CD8-positive, alpha-beta memory T cell (primary cell): ENCODE measurements around the gene PORCN. TPM values are rescaled to one million over a fixed set of nuclear protein-coding genes. Genes with fewer than 3 reads are reported as not detected.
"Not testable (repeated sequence)": the region's sequence is repeated elsewhere in the genome, so short reads cannot be mapped to it uniquely, and the experiment has no call there.

Source experiments
- CTCF ChIA-PET: fragments of 350-600 bp; sonication (Branson Sonifier 250); formaldehyde crosslinking; loops from one replicate; lab custom pipeline; 2021; ENCODE audit warnings: antibody characterized with exemption; lab: Charles Lee
- POLR2A ChIA-PET: fragments of 350-600 bp; sonication (Branson Sonifier 250); formaldehyde crosslinking; loops from one replicate; lab custom pipeline; 2021; ENCODE audit warnings: antibody characterized with exemption; lab: Charles Lee
- DNase-seq, 5 donors: peaks; one replicate each; pipeline versions ENCODE4 v3.0.0 to v3.0.0-alpha.2; 2020 to 2022; ENCODE audit warnings: mixed read lengths in 1 of 5
- H3K27ac ChIP-seq: one replicate; pipeline ENCODE4 v1.7.0; 2013; ENCODE audit warnings: low read depth, mild to moderate bottlenecking, low read length, moderate library complexity
- H3K27me3 ChIP-seq: 2 replicates; pipeline ENCODE4 v1.7.0; 2013; ENCODE audit warnings: low read length, mild to moderate bottlenecking; ENCODE audit not compliant: insufficient read depth, poor library complexity, severe bottlenecking
- H3K36me3 ChIP-seq: 2 replicates; pipeline ENCODE4 v1.7.0; 2013; ENCODE audit warnings: mild to moderate bottlenecking, low read length, moderate library complexity; ENCODE audit not compliant: insufficient read depth
- H3K4me1 ChIP-seq: 2 replicates; pipeline ENCODE4 v1.7.0; 2013; ENCODE audit warnings: mild to moderate bottlenecking, low read length, moderate library complexity; ENCODE audit not compliant: insufficient read depth
- H3K4me3 ChIP-seq: 2 replicates; pipeline ENCODE4 v1.7.0; 2013; ENCODE audit warnings: mild to moderate bottlenecking, low read length
- H3K9me3 ChIP-seq: 2 replicates; pipeline ENCODE4 v1.7.0; 2013; ENCODE audit warnings: mild to moderate bottlenecking, low read length
- H3K27ac Mint-ChIP-seq, 8 donors: one replicate each; pipeline ENCODE4 v1.8.0; 2020 to 2021; ENCODE audit warnings: mixed read lengths in 8 of 8, mild to moderate bottlenecking in 6 of 8, inconsistent platforms in 3 of 8, moderate library complexity in 3 of 8
- H3K27me3 Mint-ChIP-seq, 2 donors: one replicate each; pipeline ENCODE4 v1.8.0; 2020 to 2021; ENCODE audit warnings: mixed read lengths in 2 of 2, mild to moderate bottlenecking in 1 of 2, moderate library complexity in 1 of 2
- H3K36me3 Mint-ChIP-seq, 3 donors: one replicate each; pipeline ENCODE4 v1.8.0; 2020 to 2021; ENCODE audit warnings: mixed read lengths in 3 of 3, inconsistent platforms in 1 of 3, mild to moderate bottlenecking in 1 of 3
- H3K4me1 Mint-ChIP-seq, 3 donors: one replicate each; pipeline ENCODE4 v1.8.0; 2020 to 2021; ENCODE audit warnings: mixed read lengths in 3 of 3, inconsistent platforms in 1 of 3, mild to moderate bottlenecking in 1 of 3
- H3K4me3 Mint-ChIP-seq, 7 donors: one replicate each; pipeline ENCODE4 v1.8.0; 2020 to 2021; ENCODE audit warnings: mixed read lengths in 7 of 7, mild to moderate bottlenecking in 6 of 7, moderate library complexity in 4 of 7, inconsistent platforms in 2 of 7
- H3K9me3 Mint-ChIP-seq, 5 donors: one replicate each; pipeline ENCODE4 v1.8.0; 2020 to 2022; ENCODE audit warnings: mixed read lengths in 5 of 5, mild to moderate bottlenecking in 3 of 5, moderate library complexity in 2 of 5, inconsistent platforms in 1 of 5
- polyA plus RNA-seq: library from polyadenylated mRNA; unstranded; fragments of 300-500 nt; fragmentation: Illumina TruSeq; gene quantifications from one replicate; pipeline ENCODE4 v1.2.3, GENCODE V29; 2021
- total RNA-seq, 2 experiments: library from RNA; stranded (reverse); gene quantifications; one replicate each; pipeline ENCODE4 v1.2.3, GENCODE V29; 2021

The PORCN gene
- total and polyA plus RNA-seq, 3 experiments from 2014 or later: 12.8 to 17.8 (median 13.5) TPM

- H3K27ac ChIP-seq: peak within 1 kb of the TSS; percentile 83
- no peaks in the 10 kb centered on the region for H3K27me3 ChIP-seq
- Mint-ChIP-seq H3K9me3 (no peaks in the 10 kb centered on the region), H3K27ac (peak within 1 kb of the TSS; percentile 87 to 96 (median 96)), H3K4me3 (peak within 1 kb of the TSS; percentile 84 to 97 (median 90)), H3K36me3 (peaks cover 0 to 28% (median 3%) of the 10 kb centered on the region in 3 donors), H3K27me3 (peaks cover 0 to 2% of the 10 kb centered on the region in 2 donors), H3K4me1 (peaks cover 22 to 47% (median 25%) of the 10 kb centered on the region in 3 donors)
- peaks cover 17% of the 10 kb centered on the region for H3K4me1 ChIP-seq
- DNase-seq: peak; percentile 88 to 96 (median 94)
- H3K4me3 ChIP-seq: peak within 1 kb of the TSS; percentile 85
- no peaks in the 10 kb centered on the region for H3K9me3 ChIP-seq
- ChIA-PET CTCF (interaction anchor here (0.7 kb wide), 1 partner anchor 18 kb away, joined by 3 read pairs; the partner anchor contains the start of gene TBC1D25), POLR2A (interaction anchor here (0.6 to 2.0 kb wide), 5 partner anchors 13 to 329 kb away, joined by 4 to 20 read pairs (median 4); partner anchors contain the start of genes PORCN, RBM3 and TBC1D25)
- peaks cover 6% of the 10 kb centered on the region for H3K36me3 ChIP-seq
Measured at GRCh38 chrX:48521353-48522243, 12.8 kb downstream of the PORCN start, which contains the start of gene EBP. Gene EBP, plus strand, starts transcription at chrX:48521808. Its CDS starts 1,964 bp downstream, at chrX:48523772.

- Histone ChIP-seq H3K36me3 (peaks cover 6% of the 10 kb centered on the region), H3K4me1 (peaks cover 17% of the 10 kb centered on the region), H3K9me3 (no peaks in the 10 kb centered on the region), H3K4me3 (peak overlapping the region; percentile 85), H3K27me3 (no peaks in the 10 kb centered on the region), H3K27ac (peak overlapping the region; percentile 83)
- Mint-ChIP-seq H3K27me3 (peaks cover 0 to 2% of the 10 kb centered on the region in 2 donors), H3K27ac (peak overlapping the region; percentile 87 to 96 (median 96)), H3K9me3 (no peaks in the 10 kb centered on the region), H3K4me1 (peaks cover 18 to 41% (median 28%) of the 10 kb centered on the region in 3 donors), H3K4me3 (peak overlapping the region; percentile 84 to 97 (median 90)), H3K36me3 (peaks cover 0 to 28% (median 4%) of the 10 kb centered on the region in 3 donors)
- no peak for DNase-seq
- CTCF ChIA-PET: interaction anchor here (0.7 kb wide), 1 partner anchor 17 kb away, joined by 3 read pairs; the partner anchor contains the start of gene TBC1D25
- POLR2A ChIA-PET: interaction anchor here (0.6 to 2.0 kb wide), 6 partner anchors 14 to 329 kb away, joined by 4 to 20 read pairs (median 5); partner anchors contain the start of genes PORCN, RBM3 and TBC1D25
Measured at GRCh38 chrX:48522291-48522690, 13.5 kb downstream of the PORCN start.

- POLR2A ChIA-PET: no interaction called here
- Histone ChIP-seq H3K27me3 (no peaks in the 10 kb centered on the region), H3K9me3 (no peaks in the 10 kb centered on the region), H3K27ac (no peak overlapping the region), H3K4me1 (peaks cover 17% of the 10 kb centered on the region), H3K4me3 (no peak overlapping the region), H3K36me3 (peaks cover 6% of the 10 kb centered on the region)
- peaks cover 18 to 41% (median 28%) of the 10 kb centered on the region in 3 donors for H3K4me1 Mint-ChIP-seq
- no peak for DNase-seq
- peak overlapping the region in 3 of 8 donors; percentile 60 to 82 (median 78) for H3K27ac Mint-ChIP-seq
- peaks cover 0 to 2% of the 10 kb centered on the region in 2 donors for H3K27me3 Mint-ChIP-seq
- peak overlapping the region; percentile 29 to 89 (median 64) for H3K4me3 Mint-ChIP-seq
- H3K9me3 Mint-ChIP-seq: no peaks in the 10 kb centered on the region
- CTCF ChIA-PET: no interaction called here
- H3K36me3 Mint-ChIP-seq: peaks cover 4 to 42% (median 5%) of the 10 kb centered on the region in 3 donors
Measured at GRCh38 chrX:48523682-48524081, 14.9 kb downstream of the PORCN start.

- peak overlapping the region in 1 of 8 donors; percentile 33 for H3K27ac Mint-ChIP-seq
- H3K4me3 Mint-ChIP-seq, POLR2A ChIA-PET, H3K4me3 ChIP-seq, H3K9me3 ChIP-seq, H3K36me3 ChIP-seq, H3K9me3 Mint-ChIP-seq, H3K27ac ChIP-seq, H3K27me3 Mint-ChIP-seq, H3K4me1 ChIP-seq, DNase-seq, H3K27me3 ChIP-seq: not testable (repeated sequence)
- CTCF ChIA-PET: interaction anchor here (1.4 kb wide), 1 partner anchor 14 kb away, joined by 3 read pairs; no protein-coding TSS in a partner anchor
- H3K36me3 Mint-ChIP-seq: peaks cover 3 to 45% (median 7%) of the 10 kb centered on the region in 3 donors
- peaks cover 10 to 24% (median 15%) of the 10 kb centered on the region in 3 donors for H3K4me1 Mint-ChIP-seq
Measured at GRCh38 chrX:48525853-48526252, 17.1 kb downstream of the PORCN start.

DNA sequence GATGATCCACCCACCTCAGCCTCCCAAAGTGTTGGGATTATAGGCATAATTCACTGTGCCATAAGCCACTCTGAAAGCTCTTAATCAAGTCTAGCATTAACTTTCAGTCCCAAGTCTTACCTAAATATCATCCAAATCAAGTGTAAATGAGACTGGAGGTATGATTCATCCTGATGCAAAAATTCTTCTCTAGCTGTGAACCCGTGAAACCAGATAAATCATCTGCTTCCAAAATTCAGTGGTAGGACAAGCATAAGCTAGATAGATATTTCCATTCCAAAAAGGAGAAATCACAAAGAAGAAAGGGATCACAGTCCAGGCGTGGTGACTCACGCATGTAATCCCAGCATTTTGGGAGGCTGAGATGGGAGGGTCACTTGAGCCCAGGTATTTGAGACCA lies 21.9 kb downstream of the PORCN start:
- no peak overlapping the region for H3K27ac Mint-ChIP-seq
- H3K4me3 ChIP-seq: no peak overlapping the region
- H3K9me3 ChIP-seq: no peaks in the 10 kb centered on the region
- no peaks in the 10 kb centered on the region for H3K27me3 ChIP-seq
- CTCF ChIA-PET: no interaction called here
- no peak for DNase-seq
- H3K4me1 ChIP-seq: peaks cover 11% of the 10 kb centered on the region
- peaks cover 9 to 16% (median 15%) of the 10 kb centered on the region in 3 donors for H3K4me1 Mint-ChIP-seq
- no peaks in the 10 kb centered on the region for H3K27me3 Mint-ChIP-seq
- H3K36me3 Mint-ChIP-seq: peaks cover 7 to 27% (median 8%) of the 10 kb centered on the region in 3 donors
- no peaks in the 10 kb centered on the region for H3K9me3 Mint-ChIP-seq
- no peak overlapping the region for H3K4me3 Mint-ChIP-seq
- H3K27ac ChIP-seq: no peak overlapping the region
- POLR2A ChIA-PET: no interaction called here
- no peaks in the 10 kb centered on the region for H3K36me3 ChIP-seq

- peak overlapping the region; percentile 19 to 97 (median 88) for H3K27ac Mint-ChIP-seq
- Histone ChIP-seq H3K27me3 (no peaks in the 10 kb centered on the region), H3K27ac (peak overlapping the region; percentile 16), H3K9me3 (no peaks in the 10 kb centered on the region), H3K4me1 (peaks cover 11% of the 10 kb centered on the region), H3K36me3 (no peaks in the 10 kb centered on the region), H3K4me3 (no peak overlapping the region)
- DNase-seq: no peak
- H3K27me3 Mint-ChIP-seq: no peaks in the 10 kb centered on the region
- peaks cover 9 to 16% (median 14%) of the 10 kb centered on the region in 3 donors for H3K4me1 Mint-ChIP-seq
- H3K4me3 Mint-ChIP-seq: peak overlapping the region in 2 of 7 donors; percentile 11 to 22
- peaks cover 7 to 22% (median 8%) of the 10 kb centered on the region in 3 donors for H3K36me3 Mint-ChIP-seq
- no peaks in the 10 kb centered on the region for H3K9me3 Mint-ChIP-seq
- ChIA-PET CTCF (no interaction called here), POLR2A (no interaction called here)
Measured at GRCh38 chrX:48531358-48531959, 22.7 kb downstream of the PORCN start.

GRCh38 chrX:48532161-48532560 lies 23.4 kb downstream of the PORCN start:
- no peak overlapping the region for H3K4me3 Mint-ChIP-seq
- H3K27ac Mint-ChIP-seq: peak overlapping the region in 6 of 8 donors; percentile 49 to 92 (median 86)
- H3K4me1 Mint-ChIP-seq: peaks cover 8 to 12% (median 11%) of the 10 kb centered on the region in 3 donors
- no peaks in the 10 kb centered on the region for H3K27me3 ChIP-seq
- H3K36me3 Mint-ChIP-seq: peaks cover 6 to 18% (median 7%) of the 10 kb centered on the region in 3 donors
- no peak overlapping the region for H3K4me3 ChIP-seq
- no peaks in the 10 kb centered on the region for H3K36me3 ChIP-seq
- no peaks in the 10 kb centered on the region for H3K27me3 Mint-ChIP-seq
- POLR2A ChIA-PET: no interaction called here
- H3K9me3 ChIP-seq: no peaks in the 10 kb centered on the region
- H3K9me3 Mint-ChIP-seq: no peaks in the 10 kb centered on the region
- CTCF ChIA-PET: no interaction called here
- H3K4me1 ChIP-seq: peaks cover 11% of the 10 kb centered on the region
- no peak for DNase-seq
- H3K27ac ChIP-seq: peak overlapping the region; percentile 43
